Femur (tissue), 1 donor: Measurements from ENCODE around the gene OLIG2.

ENCODE experiments used
- DNase-seq: peaks from one replicate; pipeline ENCODE4 v3.0.0-alpha.2; 2017

Gene OLIG2

DNA sequence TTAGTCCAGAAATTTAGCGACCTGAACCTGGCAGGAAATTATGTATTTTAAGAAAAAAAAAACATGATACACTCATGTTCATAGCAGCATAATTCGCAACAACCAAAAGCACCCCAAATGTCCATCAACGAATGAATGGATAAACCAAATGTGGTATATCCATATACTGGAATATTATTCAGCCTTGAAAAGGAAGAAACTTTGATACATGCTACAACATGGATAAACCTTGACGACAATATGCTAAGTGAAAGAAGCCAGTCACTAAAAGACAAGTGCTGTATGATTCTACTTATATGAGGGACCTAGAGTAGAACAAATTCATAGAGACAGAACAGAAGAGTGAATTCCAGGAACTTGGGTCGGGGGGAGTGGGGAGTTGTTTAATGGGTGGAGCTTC is 43.5 kb downstream of the OLIG2 start:
- DNase-seq = no peak

GRCh38 chr21:33069645-33069993 is 43.9 kb downstream of the OLIG2 start:
- no peak for DNase-seq

DNA sequence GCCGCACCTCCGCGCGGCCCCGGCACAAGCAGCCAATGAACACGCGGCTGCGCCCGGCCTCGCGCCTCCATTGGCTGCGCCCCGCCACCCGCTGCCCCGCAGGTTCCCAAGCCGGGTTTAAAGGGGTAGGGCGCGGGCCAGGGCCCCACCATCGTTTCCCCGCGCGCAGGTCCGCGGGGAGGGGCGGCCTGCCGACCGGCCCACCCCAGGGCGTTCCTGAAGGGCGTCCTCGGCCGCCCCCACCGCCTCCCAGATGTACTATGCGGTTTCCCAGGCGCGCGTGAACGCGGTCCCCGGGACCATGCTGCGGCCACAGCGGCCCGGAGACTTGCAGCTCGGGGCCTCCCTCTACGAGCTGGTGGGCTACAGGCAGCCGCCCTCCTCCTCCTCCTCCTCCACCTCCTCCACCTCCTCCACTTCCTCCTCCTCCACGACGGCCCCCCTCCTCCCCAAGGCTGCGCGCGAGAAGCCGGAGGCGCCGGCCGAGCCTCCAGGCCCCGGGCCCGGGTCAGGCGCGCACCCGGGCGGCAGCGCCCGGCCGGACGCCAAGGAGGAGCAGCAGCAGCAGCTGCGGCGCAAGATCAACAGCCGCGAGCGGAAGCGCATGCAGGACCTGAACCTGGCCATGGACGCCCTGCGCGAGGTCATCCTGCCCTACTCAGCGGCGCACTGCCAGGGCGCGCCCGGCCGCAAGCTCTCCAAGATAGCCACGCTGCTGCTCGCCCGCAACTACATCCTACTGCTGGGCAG is 44.4 kb downstream of the OLIG2 start, which contains the start of gene OLIG1:
Gene OLIG1, plus strand, starts transcription at position 148 of the 750 bp plus-strand sequence. Its CDS starts 106 bp downstream, at position 254.
- DNase-seq = peak; percentile 50

DNA sequence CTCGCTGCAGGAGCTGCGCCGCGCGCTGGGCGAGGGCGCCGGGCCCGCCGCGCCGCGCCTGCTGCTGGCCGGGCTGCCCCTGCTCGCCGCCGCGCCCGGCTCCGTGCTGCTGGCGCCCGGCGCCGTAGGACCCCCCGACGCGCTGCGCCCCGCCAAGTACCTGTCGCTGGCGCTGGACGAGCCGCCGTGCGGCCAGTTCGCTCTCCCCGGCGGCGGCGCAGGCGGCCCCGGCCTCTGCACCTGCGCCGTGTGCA is 44.9 kb downstream of the OLIG2 start:
- DNase-seq = no peak

- DNase-seq = no peak
Observed at GRCh38 chr21:33070998-33071769, 45.4 kb downstream of the OLIG2 start.

- no peak for DNase-seq
Observed at GRCh38 chr21:33071770-33072306, 46.1 kb downstream of the OLIG2 start.

DNA sequence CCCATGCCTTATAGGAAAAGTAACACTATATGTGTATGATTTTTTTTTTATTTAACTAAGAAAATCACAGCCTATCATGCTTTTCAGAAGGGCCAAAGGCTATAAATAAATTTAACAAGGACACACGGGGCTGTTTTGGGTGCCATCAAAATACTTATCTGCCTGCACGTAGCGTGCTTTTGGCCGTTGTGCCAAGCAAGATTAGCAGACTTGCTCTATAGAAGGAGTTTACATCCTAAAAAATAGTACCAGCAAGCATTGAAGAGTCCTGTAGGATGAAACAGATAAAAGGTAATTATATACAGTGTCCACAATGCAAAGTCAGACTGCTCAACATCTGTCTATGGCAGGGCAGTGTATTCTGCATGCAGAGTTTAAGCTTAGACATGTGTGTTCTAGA is 47.9 kb downstream of the OLIG2 start:
- DNase-seq = no peak

GRCh38 chr21:33075128-33075527 is 49.4 kb downstream of the OLIG2 start:
- peak; percentile 27 for DNase-seq

- no peak for DNase-seq
Observed at GRCh38 chr21:33075596-33076195, 50.0 kb downstream of the OLIG2 start.

DNA sequence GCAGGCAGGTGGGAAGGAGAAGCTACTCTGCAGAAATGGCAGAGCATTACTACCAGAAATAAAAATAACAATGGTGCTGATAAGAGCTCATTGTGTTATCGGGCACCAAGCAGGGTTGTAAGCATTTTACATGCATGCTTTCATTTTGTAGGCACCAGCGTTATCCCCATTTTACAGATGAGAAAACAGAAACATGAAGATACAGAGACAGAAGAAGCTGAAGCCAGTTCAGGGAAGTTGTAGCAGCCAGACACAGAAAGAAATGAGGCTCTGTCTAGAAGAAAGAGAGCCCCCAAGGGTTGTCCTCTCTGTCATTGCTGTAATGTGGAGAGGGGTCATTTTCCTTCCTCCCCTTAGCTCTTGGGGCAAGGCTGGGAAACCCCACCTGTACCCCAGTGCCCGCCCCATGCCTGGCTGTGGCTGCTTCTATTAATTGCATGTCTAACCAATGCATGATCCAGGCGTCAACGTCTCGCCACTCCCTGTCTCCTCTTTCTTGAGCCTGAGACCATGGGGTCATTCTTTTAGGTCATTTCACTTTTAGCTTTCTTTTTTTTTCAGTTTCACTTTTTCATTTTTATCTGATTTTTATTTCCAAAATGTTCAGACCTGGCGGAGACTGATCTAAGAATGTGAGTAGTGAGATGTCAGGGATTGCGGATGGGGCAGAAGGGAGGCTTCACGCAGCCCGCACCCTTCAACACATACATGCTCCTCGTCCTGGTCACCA is 51.0 kb downstream of the OLIG2 start:
- no peak for DNase-seq
